GM19438 (cell line): Measurements from ENCODE around the gene RNF126.
"Not testable (repeated sequence)": the region's sequence is repeated elsewhere in the genome, so short reads cannot be mapped to it uniquely, and the experiment has no call there.

ENCODE experiments used
- ATAC-seq: cut with Tn5 transposase; IDR thresholded peaks from one replicate; pipeline ENCODE4 v1.9.1; 2021; ENCODE audit warnings: low read depth; ENCODE audit not compliant: unreplicated experiment

Gene RNF126

DNA sequence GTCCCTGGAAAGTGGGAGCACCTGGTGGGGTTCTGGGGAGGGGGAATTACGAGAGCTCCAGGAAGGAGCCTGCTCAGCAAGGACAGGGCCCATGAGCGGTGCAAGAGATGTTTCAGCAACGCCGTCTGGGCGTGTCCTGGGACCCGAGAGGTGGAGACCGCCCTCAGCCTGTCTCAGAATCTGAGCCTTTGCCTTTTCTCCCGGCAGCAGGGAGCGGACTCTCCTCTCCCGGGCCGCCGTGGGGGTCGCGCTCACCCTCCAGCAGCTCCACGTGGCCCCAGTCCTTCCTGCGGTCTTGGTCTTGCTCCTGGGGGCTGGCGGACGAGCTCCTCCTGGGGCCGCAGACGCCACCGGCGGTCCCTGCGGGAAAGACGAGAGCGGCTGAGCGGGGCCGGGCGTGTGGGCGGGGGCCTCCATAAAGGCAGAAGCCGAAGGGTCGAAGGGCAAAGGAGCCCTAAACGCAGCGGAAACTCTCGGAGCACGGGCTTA is 30.4 kb downstream of the RNF126 start:
- peak; percentile 8 for ATAC-seq

DNA sequence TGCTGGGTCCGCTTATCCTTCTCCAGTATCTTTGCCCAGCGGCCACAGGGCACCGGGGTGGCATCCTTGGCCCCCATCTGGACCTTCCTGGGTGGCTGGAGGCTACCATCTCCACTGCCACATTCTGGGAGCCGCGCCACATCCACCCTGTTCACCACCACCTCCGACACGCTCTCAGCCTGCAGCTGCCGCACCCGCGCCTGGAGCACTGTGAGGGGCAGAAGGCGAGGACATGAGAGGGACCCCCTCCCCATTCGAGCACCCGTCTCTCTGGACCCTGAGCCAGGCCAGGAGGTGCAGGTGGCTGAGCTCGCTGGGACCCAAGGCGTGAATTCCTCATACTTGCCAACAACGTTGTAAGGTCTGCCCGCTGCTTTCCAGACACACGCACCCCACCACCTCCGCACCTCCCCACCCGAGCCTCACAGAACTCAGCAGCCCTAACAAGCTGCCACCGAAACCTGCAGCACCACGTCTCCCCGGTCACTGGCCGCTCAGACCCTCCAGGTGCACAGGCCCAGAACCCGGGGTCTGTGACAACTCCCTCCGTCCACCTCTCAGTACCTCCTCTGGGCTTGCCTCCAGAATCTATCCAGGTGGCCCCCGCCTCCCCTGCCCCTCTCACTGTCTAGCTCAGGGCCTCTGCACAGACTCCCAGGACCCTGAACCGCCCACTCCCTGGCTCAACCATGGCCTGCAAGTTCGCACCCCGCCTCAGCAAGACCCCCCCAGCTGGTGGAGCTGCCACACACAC is 32.9 kb downstream of the RNF126 start:
- ATAC-seq: no peak

DNA sequence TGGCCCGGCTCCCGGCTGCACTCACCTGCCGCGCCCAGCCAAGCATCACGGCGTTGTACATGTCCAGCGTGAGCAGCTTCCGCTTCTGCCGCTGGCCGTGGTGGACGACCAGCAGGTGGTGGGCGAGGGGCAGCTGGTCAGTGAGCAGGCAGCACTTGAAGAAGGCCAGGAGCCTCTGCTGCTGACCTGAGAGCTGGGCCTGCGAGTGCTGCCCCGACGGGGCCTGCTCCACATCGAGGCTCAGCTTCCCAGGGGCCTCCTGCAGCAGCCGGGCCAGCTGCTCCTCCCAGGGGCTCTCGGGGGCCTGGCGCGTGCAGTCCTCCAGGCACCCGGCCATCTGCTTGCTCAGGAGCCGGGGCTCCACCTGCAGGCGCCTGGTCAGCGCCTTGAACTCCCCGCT is 33.5 kb downstream of the RNF126 start:
- not testable (repeated sequence) for ATAC-seq

DNA sequence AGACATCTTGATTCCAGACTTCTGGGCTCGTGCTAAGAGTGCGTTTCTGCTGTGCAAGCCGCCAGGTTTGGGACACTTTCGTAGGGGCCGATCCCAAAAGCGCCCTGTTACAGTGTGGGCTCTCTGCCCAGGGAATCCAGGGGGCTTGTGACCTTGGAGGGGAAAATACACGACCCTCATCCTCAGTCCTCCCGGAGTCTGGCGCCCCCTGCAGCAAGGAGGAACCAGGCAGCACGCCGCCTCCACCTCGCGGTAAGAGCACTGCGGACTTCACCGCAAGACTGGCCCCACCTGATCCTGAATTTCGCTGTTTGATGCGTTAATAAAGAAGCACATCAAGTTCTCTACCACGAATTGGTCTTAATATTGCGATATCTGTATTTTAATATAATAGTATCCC is 34.8 kb downstream of the RNF126 start:
- ATAC-seq: no peak

DNA sequence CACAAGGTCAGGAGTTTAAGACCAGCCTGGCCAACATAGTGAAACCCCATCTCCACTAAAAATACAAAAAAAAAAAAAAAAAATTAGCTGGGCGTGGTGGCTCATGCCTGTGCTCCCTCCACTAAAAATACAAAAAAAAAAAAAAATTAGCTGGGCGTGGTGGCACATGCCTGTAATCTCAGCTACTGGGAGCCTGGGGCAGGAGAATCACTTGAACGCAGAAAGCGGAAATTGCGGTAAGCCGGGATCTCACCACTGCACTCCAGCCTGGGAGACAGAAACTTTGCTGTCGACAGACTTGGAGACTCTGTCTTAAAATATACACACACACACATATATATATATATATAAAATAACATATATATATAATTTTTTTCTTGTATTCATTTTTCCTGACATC is 36.4 kb downstream of the RNF126 start:
- ATAC-seq: not testable (repeated sequence)

DNA sequence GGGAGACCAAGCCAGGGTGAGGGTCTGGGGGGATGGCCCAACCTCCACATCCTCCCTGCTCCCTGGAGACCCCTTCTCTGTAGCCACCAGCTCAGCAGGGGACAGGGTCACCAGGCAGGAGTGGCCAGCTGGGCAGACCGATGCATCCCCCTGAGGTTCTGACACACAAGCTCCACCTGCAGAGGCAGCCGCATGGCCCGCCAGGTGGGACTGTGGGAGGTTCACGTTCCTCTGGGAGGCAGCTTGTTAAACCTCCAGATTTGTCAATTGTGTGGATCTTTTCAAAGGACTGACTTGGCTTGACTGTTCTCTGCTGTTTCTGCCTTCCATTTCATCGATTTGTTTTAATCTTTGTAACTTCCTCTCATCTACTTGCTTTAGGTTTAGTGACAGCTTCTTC is 37.8 kb downstream of the RNF126 start:
- no peak for ATAC-seq

DNA sequence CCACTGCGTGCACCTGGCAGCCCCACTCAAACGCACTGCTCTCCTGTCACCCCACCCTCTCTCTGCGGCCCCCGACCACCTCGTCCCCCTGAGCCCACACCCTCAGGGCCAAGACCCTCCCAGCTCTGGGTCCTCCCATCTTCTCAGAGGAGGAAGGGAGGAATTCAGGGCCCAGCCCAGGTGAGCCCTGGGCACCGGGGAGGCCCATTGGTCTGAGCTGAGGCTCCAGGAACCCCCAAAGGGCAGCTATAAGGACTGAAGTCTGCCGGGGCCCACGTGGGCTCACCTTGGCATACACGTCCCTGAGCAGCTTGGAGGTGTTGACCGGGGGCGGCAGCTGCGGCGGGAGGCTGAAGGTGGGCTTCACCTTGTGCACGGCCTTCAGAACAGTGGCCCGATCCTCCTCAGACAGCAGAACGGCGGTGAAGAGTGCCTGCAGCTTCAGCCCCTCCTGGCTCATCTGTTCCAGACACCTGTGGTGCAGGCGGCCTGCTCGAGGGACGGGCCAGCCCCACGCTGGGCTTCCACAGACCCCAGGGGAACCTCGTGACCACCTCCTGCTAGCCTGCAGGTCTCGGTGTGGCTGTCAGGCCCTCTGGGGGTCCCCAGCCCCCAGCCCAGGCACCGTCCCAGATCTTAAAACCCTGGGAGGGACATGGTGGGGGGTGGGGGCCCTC is 38.4 kb downstream of the RNF126 start:
- no peak for ATAC-seq

DNA sequence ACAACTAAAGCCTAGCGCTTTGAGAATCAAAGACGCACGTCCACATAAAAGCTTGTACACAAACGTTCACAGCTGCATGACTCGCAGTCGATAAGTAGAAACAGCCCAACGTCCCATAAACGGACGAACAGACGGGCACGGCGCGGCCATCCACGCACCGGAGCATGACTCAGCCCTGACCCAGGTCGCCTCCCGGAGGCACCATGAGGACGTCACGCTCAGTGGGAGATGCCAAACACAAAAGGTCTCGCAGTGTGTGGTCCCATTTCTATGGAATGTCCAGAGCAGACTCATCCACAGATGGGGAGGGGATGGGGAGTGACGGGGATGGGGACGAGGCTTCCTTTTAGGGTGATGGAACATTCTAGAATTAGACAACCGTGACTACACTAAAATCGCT is 39.0 kb downstream of the RNF126 start:
- no peak for ATAC-seq

DNA sequence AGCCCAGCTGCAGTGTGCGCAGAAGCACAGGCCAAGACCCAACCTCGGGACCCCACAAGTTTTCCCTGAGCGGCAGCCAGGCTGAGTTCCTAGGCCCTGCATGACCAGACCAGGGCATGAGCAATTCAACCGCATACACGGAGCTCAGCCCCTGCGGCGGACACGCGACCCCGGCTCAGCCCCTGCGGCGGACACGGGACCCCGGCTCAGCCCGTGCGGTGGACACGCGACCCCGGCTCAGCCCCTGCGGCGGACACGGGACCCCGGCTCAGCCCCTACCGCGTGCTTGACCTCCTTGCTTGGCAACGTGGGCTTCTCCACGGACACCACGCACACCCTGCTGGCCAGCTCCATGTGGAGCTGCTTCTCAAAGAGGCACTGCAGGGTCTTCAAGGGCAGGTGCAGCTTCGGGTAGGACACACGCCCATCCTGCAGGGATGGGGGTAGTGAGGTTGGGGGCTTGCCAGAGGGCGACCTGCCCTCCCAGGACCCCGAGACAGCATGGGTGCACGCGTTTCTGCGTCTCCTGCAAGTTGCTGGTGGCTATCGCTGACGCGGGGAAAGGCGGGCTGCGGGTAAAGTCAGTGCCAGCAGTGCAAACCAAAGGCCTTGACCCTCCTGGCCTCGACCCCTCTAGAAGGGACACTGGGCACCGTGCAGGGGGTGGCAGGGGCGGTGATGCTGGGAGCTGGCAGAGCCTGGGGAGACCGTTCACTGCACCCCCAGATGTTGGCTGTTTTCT is 39.7 kb downstream of the RNF126 start:
- ATAC-seq: no peak

DNA sequence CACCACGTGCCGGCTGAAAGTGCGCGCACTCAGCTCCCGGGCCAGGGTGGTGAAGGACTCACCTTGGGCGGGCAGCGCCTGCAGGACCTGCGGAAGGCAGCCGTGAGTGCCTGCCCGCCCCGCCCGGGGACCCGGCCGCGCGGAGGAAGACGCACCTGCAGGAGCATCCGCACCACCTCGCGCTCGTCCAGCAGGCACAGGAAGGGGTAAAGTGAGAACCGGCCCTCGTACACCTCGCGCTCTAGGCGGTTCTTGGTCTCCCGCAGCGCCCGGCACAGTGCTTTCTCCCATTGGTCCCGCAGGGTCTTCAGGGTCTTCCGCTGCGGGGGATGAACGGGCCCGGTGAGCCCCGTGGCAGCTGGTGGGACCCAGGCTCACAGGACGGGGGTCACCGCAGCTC is 40.3 kb downstream of the RNF126 start:
- no peak for ATAC-seq

DNA sequence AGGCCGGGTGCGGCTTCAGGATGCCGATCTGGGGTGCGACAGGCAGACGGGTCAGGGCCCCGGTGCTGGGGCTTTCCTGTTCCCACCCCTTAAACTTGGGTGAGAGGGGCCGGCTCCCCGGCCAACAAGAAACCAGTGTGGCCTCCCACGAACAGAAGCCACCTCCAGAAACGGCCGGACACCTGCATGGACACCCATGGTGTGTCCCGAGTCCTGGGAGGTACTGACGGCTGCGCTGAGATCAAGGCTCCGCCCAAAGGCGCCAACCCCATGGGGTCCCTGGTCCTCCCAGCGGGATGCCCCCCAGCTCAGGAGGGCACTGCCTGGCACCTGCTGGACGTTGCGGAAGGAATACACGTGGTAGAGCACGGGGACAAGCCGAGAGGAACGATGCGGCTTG is 41.2 kb downstream of the RNF126 start:
- no peak for ATAC-seq

DNA sequence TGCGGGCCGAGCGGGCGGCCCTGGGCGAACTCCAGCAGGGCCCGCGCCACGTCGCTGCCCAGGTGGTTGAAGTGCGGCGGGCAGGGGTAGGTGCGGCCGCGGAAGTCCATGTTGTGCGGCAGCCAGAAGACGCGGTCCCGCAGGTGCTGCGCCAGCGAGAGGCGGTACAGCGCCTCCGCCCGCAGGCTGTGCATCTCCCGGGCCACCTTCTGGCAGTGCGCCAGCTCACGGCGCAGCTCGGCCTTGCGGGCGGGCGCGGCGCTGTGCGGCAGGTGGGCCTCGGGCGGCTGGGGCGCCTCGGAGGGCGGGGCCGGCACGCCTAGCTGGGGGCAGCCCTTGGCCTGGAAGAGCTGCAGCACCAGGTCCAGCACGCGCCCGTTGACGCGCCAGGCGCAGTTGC is 41.8 kb downstream of the RNF126 start:
- ATAC-seq: not testable (repeated sequence)

DNA sequence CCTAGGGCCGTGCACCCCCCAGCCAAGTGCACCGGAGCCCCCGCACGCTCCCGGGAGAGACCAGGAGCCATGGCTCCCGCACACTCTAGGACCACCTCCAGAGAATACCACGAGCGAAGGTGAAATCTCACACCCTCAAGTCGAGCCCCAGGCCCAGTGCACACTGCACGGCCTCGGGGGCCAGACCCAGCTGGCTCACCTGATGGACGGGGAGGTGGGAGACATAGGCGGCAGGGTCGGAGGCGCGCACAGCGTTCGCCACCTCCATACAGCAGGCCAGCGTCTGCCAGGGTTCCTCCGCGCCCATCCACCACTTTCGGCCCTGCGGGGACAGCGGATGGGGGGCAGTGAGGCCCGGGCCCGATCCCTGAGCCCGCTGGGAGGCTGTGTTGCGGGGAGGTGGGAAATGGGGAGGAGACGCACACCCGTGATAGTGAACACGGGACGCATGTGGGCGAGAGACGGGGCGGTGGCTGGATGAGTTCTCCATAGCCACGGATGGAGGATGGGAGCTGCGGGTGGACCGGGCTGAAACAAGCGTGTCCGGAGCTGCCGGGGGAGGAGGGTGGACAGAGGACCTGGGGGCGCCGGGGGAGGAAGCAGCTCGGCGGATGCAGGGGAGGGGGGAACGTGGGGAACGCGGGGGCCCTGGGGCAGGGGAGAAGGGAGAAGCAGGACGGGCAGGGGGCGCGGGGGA is 42.7 kb downstream of the RNF126 start:
- no peak for ATAC-seq

DNA sequence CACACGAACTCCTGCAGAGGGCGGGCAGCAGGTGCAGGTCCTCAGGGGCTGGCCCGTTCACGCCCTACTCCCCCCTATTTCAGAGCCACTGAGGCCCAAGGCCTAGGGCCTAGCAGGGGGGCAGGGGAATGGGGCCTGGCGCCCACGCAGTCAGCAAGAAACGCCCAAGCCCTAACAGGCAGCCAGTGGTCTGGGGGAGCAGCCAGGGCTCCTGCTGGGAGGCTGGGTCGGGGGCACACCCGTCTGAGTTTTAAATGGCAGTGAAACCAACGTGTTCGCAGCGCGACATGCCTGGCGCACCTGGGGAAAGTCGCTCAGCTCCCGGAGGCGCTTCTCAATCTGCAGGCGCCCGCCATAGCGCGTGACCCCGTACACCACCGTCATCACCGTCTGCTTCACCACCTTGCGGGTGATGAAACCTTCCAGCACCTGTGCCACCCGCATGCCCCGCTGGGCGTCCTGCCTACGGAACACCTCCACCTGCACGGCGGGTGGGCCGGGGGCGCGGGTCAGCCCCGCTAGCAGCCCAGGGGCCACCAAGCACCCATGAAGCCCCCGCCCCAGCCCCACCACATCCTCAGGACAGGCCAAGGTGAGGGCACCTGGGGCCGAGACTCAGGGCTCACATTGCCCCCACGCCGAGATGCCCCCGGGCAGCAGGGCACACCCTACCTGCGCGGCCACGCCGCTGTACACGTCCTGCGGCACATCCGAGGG is 43.6 kb downstream of the RNF126 start:
- ATAC-seq: no peak

DNA sequence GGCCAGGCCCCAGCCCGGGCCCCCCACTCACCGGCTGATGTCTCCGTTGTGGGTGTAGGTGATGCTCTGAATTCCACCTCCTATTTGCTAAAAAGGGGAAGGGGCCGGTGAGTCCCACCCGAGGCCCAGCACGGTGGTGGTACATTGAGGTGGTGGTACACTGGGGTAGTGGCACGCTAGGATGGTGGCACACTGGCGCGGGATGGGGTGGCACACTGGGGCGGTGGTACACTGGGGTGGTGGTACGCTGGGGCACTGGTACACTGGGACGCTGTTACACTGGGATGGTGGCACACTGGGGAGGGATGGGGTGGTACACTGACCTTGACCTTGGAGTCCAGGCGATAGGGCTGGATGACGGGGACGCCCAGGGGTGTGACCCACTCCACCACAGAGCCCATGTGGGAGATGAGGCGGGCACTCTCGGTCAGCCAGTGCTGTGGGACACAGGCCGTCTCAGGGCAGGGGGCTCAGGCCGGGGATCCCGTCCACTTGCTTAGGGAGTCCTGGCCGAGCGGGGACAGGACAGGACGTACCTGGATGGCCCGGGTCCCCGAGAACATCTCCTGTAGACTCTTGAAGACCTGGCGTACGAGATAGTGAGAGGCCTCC is 44.2 kb downstream of the RNF126 start:
- no peak for ATAC-seq

DNA sequence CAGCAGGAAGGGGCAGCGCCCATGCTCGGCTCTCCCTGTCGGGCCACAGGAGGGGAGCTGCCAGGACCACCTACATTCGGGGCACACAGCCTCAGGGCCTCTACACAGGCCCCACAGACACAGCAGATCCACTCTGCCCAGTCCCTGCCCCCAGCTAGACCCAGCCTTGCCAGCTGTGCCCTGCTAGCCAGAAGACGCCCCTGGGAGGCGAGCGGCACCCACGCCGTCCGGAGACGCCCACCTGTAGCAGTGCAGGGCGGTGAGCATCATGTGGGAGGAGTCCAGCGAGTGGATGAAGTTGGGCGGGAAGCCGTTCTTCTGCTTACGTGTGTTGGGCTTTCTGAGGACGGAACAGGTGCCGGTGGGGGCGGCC is 44.8 kb downstream of the RNF126 start:
- ATAC-seq: no peak

DNA sequence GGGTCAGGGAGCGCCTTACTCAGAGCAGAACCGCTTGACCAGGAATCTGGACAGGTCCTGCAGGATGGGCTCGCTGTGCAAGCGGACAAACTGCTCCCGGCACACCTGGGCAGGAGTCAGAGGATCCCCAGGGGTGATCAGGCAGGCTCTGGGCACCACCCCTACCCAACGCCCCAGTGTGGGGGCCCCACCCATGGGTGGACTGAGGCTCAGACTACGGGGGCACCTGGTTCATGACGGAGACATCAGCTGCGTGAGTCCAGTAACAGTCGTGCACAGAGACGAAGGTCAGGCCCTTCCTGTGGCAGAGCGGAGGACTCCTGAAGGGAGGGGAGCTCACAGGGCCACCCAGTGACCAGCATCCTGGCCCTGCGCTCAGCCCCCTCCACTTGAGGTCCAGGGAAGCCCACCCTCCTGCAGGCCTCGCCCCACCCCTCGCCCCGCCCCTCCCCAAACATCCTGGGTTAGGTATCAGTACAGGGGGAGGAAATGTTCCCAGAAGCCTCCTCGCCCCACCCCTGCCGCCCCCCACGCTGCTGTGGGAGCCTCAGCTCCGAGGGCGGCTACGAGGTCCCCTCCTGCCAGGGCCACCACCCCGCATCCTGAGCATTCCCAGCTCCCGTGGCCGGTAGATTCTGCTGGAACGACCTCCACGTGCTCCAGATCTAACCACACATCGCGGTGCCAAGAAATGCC is 45.3 kb downstream of the RNF126 start:
- ATAC-seq: no peak

DNA sequence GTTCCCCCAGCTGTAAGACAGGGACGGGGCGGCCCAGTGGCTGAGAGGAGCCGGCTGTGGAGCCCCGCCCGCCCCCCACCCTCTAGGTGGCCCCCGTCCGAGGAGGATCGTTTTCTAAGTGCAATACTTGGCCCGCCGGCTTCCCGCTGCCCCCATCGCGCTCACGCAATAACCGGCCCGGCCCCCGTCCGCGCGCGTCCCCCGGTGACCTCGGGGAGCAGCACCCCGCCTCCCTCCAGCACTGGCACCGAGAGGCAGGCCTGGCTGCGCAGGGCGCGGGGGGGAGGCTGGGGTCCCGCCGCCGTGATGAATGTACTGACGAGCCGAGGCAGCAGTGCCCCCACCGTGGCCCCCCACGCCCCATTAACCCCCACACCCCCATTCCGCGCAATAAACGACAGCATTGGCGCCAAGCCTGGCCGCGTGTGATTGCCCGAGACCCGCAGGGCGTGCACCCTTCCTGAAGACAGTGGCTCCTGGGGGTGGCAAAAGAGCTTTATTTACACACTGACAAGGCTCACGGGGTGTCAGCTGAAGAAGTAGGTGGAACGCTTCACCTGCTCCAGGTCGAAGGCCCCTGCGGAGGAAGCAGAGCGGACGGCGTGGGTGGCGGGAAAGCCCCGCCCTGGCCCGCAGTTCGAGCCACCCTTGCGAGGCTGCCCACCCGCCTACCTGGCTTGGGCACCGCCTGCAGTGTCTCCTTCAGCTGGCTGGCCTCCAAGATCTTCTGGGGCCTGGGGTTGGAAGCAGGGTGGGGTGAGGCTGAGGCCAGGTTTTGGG is 46.1 kb downstream of the RNF126 start:
- ATAC-seq: no peak
